ENCODE data around the gene EPM2AIP1.

DNA sequence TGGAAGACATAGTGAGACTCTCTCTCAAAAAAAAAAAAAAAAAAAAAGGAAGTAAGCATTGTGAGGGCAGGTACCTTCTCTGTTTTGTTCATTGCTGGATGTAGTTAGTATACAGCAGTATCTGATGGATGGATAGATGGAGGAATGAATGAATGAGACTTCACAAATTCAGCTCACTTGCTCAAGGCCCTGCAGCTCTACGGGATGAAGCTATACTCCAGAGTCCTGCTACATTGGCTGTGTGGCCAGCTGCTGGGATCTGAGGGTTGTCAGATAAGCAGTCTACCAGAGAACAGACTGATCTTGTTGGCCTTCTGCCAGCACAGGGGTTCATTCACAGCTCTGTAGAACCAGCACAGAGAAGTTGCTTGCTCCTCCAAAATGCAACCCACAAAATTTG lies 35.4 kb upstream of the EPM2AIP1 start:
- TF ChIP-seq CTCF (IDR thresholded peaks at IDR 0.05; ENCODE audit: low read depth, low read length) (no peak), EZH2phosphoT487 (IDR thresholded peaks at IDR 0.05; ENCODE audit: low read depth) (no peak)

Data from OCI-LY3 (cell line).